Hindlimb muscle (tissue), 1 donor: Measurements from ENCODE around the gene TGM2. TPM values are rescaled to one million over a fixed set of nuclear protein-coding genes. Genes with fewer than 3 reads are reported as not detected.

ENCODE experiments used
- DNase-seq: peaks from one replicate; pipeline ENCODE4 v3.0.0-alpha.2; 2013
- polyA plus RNA-seq: library from polyadenylated mRNA; unstranded; fragments of 120-200 nt; gene quantifications from one replicate; pipeline ENCODE4 v1.2.1, GENCODE V29; 2013; ENCODE audit not compliant: insufficient read length

Gene TGM2
- polyA plus RNA-seq, 1 donor, result 14.9 TPM

- no peak for DNase-seq
Measured at GRCh38 chr20:38091441-38092216, 73.4 kb downstream of the TGM2 start.

GRCh38 chr20:38090061-38090460 lies 75.0 kb downstream of the TGM2 start:
- no peak for DNase-seq

- DNase-seq, result no peak
Measured at GRCh38 chr20:38089500-38089899, 75.6 kb downstream of the TGM2 start.

- no peak for DNase-seq
Measured at GRCh38 chr20:38085026-38085425, 80.0 kb downstream of the TGM2 start.

GRCh38 chr20:38084425-38084951 lies 80.6 kb downstream of the TGM2 start:
- no peak for DNase-seq

GRCh38 chr20:38083338-38084048 lies 81.6 kb downstream of the TGM2 start:
- DNase-seq, result no peak

GRCh38 chr20:38082894-38083293 lies 82.2 kb downstream of the TGM2 start:
- DNase-seq, result no peak

- no peak for DNase-seq
Measured at GRCh38 chr20:38081575-38081974, 83.5 kb downstream of the TGM2 start.

- no peak for DNase-seq
Measured at GRCh38 chr20:38079353-38079752, 85.7 kb downstream of the TGM2 start.

GRCh38 chr20:38078084-38078483 lies 87.0 kb downstream of the TGM2 start:
- no peak for DNase-seq

Other genes starting within 250 kb of the TGM2 start
- gene TTI1, start 131.8 kb downstream of the TGM2 start, polyA plus RNA-seq, result 17.4 TPM
- gene RPRD1B, start 131.5 kb downstream of the TGM2 start, polyA plus RNA-seq, result 28.2 TPM
- gene KIAA1755, start 95.5 kb upstream of the TGM2 start, polyA plus RNA-seq, result 7.0 TPM
- 0.52 TPM for gene BPI, start 138.9 kb upstream of the TGM2 start, polyA plus RNA-seq
- gene LBP, start 181.2 kb upstream of the TGM2 start, polyA plus RNA-seq, result not detected